ENCODE data around the gene CMC1.

The CMC1 gene

DNA sequence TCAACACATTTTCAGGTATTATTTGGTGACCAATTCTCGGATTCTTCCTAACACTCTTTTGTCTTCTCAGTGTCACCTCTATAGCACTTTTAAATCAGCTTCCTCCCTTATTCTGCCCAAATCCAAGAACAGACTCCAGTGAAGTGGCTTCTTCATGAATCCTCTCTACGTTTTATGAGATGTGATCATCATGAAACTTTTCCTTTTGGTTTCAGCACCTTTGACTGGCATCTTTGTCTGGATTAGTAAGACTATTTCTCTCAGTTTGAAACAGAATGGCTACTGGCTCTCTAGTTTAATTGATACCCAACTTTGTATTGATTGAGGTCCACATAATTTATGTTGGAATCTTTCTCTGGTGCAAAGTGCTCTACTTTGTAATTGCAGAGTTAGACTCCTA is 45.6 kb downstream of the CMC1 start:
- no peak overlapping the region for H3K27ac ChIP-seq
- no peak for TF ChIP-seq ZFX (IDR thresholded peaks at IDR 0.05)
- TF ChIP-seq, protein P1, sequence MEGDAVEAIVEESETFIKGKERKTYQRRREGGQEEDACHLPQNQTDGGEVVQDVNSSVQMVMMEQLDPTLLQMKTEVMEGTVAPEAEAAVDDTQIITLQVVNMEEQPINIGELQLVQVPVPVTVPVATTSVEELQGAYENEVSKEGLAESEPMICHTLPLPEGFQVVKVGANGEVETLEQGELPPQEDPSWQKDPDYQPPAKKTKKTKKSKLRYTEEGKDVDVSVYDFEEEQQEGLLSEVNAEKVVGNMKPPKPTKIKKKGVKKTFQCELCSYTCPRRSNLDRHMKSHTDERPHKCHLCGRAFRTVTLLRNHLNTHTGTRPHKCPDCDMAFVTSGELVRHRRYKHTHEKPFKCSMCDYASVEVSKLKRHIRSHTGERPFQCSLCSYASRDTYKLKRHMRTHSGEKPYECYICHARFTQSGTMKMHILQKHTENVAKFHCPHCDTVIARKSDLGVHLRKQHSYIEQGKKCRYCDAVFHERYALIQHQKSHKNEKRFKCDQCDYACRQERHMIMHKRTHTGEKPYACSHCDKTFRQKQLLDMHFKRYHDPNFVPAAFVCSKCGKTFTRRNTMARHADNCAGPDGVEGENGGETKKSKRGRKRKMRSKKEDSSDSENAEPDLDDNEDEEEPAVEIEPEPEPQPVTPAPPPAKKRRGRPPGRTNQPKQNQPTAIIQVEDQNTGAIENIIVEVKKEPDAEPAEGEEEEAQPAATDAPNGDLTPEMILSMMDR (conservative IDR thresholded peaks at IDR 0.05): no peak

DNA sequence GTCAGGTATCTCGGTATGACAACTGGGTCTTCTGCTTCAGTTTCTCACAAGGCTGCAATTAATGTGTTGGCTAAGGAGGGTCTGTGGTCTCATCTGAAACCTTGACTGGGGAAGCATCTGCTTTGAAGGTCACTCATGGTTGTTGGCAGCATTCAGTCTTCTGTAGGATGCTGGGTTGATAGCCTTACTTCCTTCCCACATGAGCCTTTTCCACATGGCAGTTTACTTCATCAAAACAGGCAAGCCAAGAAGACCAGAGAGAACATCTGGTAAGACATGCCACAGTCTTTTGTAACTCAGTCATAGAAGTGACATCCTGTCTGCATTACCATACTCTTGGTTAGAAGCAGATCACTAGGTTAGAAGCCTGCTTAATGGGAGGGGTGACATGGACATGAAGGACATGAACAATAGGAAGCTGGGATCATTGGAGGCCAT is 49.5 kb downstream of the CMC1 start:
- H3K27ac ChIP-seq: no peak overlapping the region
- no peak for TF ChIP-seq ZFX (IDR thresholded peaks at IDR 0.05)

DNA sequence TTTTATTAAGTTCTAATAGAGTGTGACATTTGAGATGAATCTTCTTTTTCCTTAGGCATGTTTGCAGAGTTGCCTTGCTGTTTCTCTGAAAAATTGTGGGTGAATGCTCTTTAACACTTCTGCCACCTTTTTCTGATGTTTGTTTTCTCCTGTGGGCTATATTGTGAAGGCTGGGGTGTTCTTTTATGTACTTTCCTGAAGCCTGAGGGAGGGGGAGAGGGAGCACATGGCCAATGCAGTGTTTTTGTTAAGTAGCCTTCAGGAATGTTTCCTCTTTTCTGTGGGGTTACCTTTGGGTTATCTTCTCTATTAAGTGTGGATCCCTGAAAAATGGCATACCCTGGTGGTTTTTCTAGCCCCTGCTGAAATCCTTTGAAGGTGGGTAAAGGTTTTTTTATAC is 50.2 kb downstream of the CMC1 start:
- no peak for TF ChIP-seq ZFX (IDR thresholded peaks at IDR 0.05)
- TF ChIP-seq, protein P1 (conservative IDR thresholded peaks at IDR 0.05): no peak
- no peak overlapping the region for H3K27ac ChIP-seq

DNA sequence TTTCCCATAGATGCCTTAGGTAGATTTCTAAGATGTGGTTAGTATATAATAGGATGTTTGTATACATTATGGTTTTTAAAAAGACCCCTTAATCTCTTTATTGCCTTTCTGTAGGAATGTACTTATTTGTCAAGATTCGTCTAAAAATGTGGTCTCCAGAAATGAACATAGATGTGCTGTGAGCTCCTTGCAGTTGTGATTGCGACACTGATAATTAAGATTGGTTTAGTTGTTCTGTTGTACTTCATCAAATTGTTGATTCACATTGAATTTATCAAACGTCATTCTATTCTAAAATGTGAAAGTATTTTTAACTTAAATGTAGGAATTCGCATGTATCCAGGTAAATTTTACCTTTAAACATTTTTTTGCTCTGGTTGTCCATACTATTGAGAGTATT is 51.2 kb downstream of the CMC1 start:
- no peak overlapping the region for H3K27ac ChIP-seq
- no peak for TF ChIP-seq ZFX (IDR thresholded peaks at IDR 0.05)
- TF ChIP-seq, protein P1 (conservative IDR thresholded peaks at IDR 0.05): no peak

DNA sequence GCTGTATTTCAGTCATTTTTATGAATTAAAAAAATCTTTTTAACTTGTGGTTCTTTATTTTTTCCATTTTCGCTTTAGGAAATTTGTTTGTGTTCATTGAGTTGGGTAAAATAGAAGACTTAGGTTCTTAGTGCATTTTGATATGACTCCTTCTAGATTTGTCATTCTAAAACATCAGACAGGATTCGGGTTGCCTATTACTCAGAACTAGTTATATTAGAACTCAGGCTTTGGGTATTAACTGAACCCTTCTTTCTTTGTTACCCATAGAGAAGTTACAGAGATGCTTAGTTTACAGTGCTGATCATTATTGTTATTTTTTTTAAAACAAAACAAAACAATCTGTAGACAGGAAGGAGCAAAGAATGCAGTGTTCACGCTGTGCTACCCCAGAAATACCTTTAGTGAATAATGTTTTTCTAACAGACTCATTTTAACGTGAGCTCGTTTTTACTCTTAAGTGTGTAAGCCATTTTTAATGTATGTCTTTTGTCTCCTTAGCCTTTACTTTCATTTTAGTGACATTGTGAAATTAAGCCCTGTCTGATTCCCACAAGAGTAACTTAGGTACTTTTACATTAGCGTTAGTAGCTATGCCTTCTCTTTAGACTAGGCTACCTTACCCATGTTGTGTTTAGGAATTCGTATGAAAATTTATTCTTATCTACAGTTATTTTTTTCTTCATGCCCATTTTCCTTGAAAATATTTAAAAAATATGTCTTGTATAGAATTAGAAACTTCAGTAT is 53.4 kb downstream of the CMC1 start:
- TF ChIP-seq ZFX (IDR thresholded peaks at IDR 0.05): no peak
- TF ChIP-seq, protein P1 (conservative IDR thresholded peaks at IDR 0.05): no peak
- H3K27ac ChIP-seq: no peak overlapping the region

DNA sequence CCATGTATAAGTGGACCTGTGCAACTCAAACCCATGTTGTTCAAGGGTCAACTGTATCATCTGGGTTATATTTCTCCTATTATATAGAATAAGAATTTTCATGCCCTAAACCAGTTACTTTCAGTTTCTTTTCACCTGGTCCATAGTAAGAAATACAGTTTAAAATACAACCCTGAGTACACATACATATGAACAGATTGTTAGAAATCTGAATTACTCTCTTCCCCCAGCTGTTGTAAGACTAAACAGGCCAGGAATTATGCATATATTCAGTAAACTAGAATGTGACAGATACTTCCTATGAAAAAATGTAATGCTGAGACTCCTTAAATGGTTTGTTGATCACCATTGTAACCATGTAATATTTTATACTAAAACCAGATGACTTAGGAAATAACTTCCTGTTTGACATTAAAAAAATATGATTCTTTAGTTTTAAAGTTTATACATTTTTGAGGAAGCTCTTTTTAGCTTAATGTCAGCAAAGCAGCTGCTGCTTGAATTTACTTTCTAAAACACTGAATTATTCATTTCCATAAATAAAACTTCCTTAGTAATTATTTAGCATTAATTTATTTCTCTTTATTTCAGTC is 54.6 kb downstream of the CMC1 start:
- TF ChIP-seq, protein P1 (conservative IDR thresholded peaks at IDR 0.05): no peak
- no peak for TF ChIP-seq ZFX (IDR thresholded peaks at IDR 0.05)
- H3K27ac ChIP-seq: no peak overlapping the region

DNA sequence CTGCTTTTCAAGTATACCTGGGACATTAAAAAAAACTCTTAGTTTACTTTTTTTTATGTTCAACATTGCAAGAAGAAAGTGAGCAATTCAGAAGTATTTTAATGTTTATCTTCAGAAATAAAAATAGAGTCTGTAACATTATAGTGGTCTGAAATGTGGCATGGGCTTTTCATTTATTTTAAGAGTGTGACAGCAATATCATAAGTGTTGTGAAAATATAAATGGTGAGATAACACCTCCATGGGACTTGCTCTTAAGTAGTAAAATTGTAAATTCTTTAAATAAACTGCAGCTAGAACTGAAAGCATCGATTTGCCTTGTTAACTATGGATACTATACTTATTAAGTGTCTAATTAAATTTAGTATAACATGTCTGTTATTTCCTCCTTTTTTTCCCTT is 58.3 kb downstream of the CMC1 start:
- no peak overlapping the region for H3K27ac ChIP-seq
- TF ChIP-seq, protein P1 (conservative IDR thresholded peaks at IDR 0.05): no peak
- TF ChIP-seq ZFX (IDR thresholded peaks at IDR 0.05): no peak
